ENCODE results near the gene RNASE13.
"Not testable (repeated sequence)": the region's sequence is repeated elsewhere in the genome, so short reads cannot be mapped to it uniquely, and the experiment has no call there.

Gene RNASE13

GRCh38 chr14:21040941-21041340, 6.3 kb upstream of the RNASE13 start:
- not testable (repeated sequence) for DNase-seq

- no peak for DNase-seq
Measured at GRCh38 chr14:21040370-21040925, 5.8 kb upstream of the RNASE13 start.

- DNase-seq, result no peak
Measured at GRCh38 chr14:21039585-21040369, 5.2 kb upstream of the RNASE13 start.

- no peak for DNase-seq
Measured at GRCh38 chr14:21038441-21039422, 4.1 kb upstream of the RNASE13 start.

GRCh38 chr14:21037156-21037555, 2.5 kb upstream of the RNASE13 start:
- no peak for DNase-seq

GRCh38 chr14:21036751-21037150, 2.1 kb upstream of the RNASE13 start:
- no peak for DNase-seq

- no peak for DNase-seq
Measured at GRCh38 chr14:21033133-21033698, 1.4 kb downstream of the RNASE13 start.

- DNase-seq, result no peak
Measured at GRCh38 chr14:21032326-21033132, 2.1 kb downstream of the RNASE13 start.

- DNase-seq, result no peak
Measured at GRCh38 chr14:21030531-21030930, 4.1 kb downstream of the RNASE13 start.

- DNase-seq, result no peak
Measured at GRCh38 chr14:21029917-21030316, 4.7 kb downstream of the RNASE13 start, which contains the start of gene TPPP2. Gene TPPP2, plus strand, starts transcription at chr14:21030217. Its CDS starts 365 bp downstream, at chr14:21030582.

- no peak for DNase-seq
Measured at GRCh38 chr14:21026988-21027315, 7.7 kb downstream of the RNASE13 start.

- DNase-seq, result no peak
Measured at GRCh38 chr14:21026274-21026987, 8.2 kb downstream of the RNASE13 start.

GRCh38 chr14:21025371-21026273, 9.0 kb downstream of the RNASE13 start:
- no peak for DNase-seq

- peak; percentile 28 for DNase-seq
Measured at GRCh38 chr14:21024585-21025370, 9.8 kb downstream of the RNASE13 start, which contains the start of gene NDRG2. Gene NDRG2, minus strand, starts transcription at chr14:21025061. Its CDS starts 1,746 bp downstream, at chr14:21023315.

- DNase-seq, result no peak
Measured at GRCh38 chr14:21023817-21024584, 10.6 kb downstream of the RNASE13 start.

GRCh38 chr14:21023174-21023573, 11.4 kb downstream of the RNASE13 start:
- DNase-seq, result no peak

GRCh38 chr14:21022686-21023085, 11.9 kb downstream of the RNASE13 start:
- DNase-seq, result no peak

- DNase-seq, result no peak
Measured at GRCh38 chr14:21020977-21021545, 13.5 kb downstream of the RNASE13 start.
